Stomach (tissue), 9 donors: ENCODE data around the gene RPTOR. TPM values are rescaled to one million over a fixed set of nuclear protein-coding genes. Genes with fewer than 3 reads are reported as not detected.

ENCODE experiments used
- DNase-seq, 2 donors: peaks; one replicate each; pipeline versions ENCODE4 v3.0.0 to v3.0.0-alpha.2; 2013 to 2019
- H3K27ac ChIP-seq, 5 donors: fragments of 200-600 bp in 4 of 5; sonication (generic) in 4 of 5; one replicate each; pipeline ENCODE4 v1.5.1; 2013 to 2019; ENCODE audit warnings: mild to moderate bottlenecking in 1 of 5, moderate library complexity in 1 of 5
- H3K27me3 ChIP-seq, 3 donors: fragments of 200-600 bp; sonication (generic); one replicate each; pipeline ENCODE4 v1.5.1; 2017 to 2019; ENCODE audit warnings: mixed run types in 1 of 3
- H3K36me3 ChIP-seq, 4 donors: fragments of 200-600 bp; sonication (generic); 1 replicate in 3 of 4; 2 replicates in 1 of 4; pipeline ENCODE4 v1.5.1; 2016 to 2019
- H3K4me1 ChIP-seq, 4 donors: fragments of 200-600 bp; sonication (generic); one replicate each; pipeline ENCODE4 v1.5.1; 2016 to 2019
- H3K4me3 ChIP-seq, 4 donors: fragments of 200-600 bp; sonication (generic) in 3 of 4; one replicate each; pipeline ENCODE4 v1.5.1; 2016 to 2019; ENCODE audit warnings: mild to moderate bottlenecking in 1 of 4
- H3K9me3 ChIP-seq, 4 donors: fragments of 200-600 bp; sonication (generic); one replicate each; pipeline ENCODE4 v1.5.1; 2016 to 2019
- CTCF ChIP-seq, 7 experiments: fragments of 450-650 bp in 4 of 7; fragments of 200-600 bp in 3 of 7; sonication (generic) in 3 of 7; IDR thresholded peaks; one replicate each; pipeline ENCODE4 v1.5.1; 2016 to 2019; ENCODE audit warnings: antibody characterized with exemption in 7 of 7, control low read depth in 2 of 7, mild to moderate bottlenecking in 1 of 7
- EP300 ChIP-seq: sonication (generic); formaldehyde crosslinking; IDR thresholded peaks from one replicate; pipeline ENCODE4 v1.6.1; 2017; ENCODE audit warnings: antibody characterized with exemption
- POLR2A ChIP-seq, 4 donors: fragments of 450-650 bp; IDR thresholded peaks; one replicate each; pipeline ENCODE4 v1.6.1; 2016; ENCODE audit warnings: antibody characterized with exemption in 4 of 4, control low read depth in 2 of 4, mild to moderate bottlenecking in 1 of 4, moderate library complexity in 1 of 4
- POLR2AphosphoS5 ChIP-seq, 3 donors: sonication (generic); formaldehyde crosslinking; IDR thresholded peaks; one replicate each; pipeline ENCODE4 v1.6.1; 2016; ENCODE audit warnings: antibody characterized with exemption in 3 of 3
- WGBS, 5 donors: extraction: QIAGEN DNeasy Blood & Tissue Kit in 3 of 5; methylation state at CpG; one replicate each; pipeline versions ENCODE4 v1.1.5 to v1.1.7; 2013 to 2018; 5-methylcytosine and 5-hydroxymethylcytosine counted together
- intact Hi-C: fragments of 100-400 bp; cut with DNase I; formaldehyde crosslinking; loops from one replicate; pipeline ENCODE4 v1.15.1; 2023; ENCODE audit warnings: low total_unique reads
- polyA plus RNA-seq, 3 donors: library from polyadenylated mRNA; stranded (reverse); fragments of 200-250 nt; gene quantifications; one replicate each; pipeline ENCODE4 v1.2.3, GENCODE V29; 2013
- total RNA-seq, 5 donors: library from RNA; depleted of rRNA; stranded (reverse); fragments of >200 nt; gene quantifications; one replicate each; pipeline versions ENCODE4 v1.1.0 to v1.2.3, GENCODE V29; 2014 to 2016
- donor health status: healthy with polysubstance abuse.
- donor health status: Bipolar disorder and iron deficiency.
- donor health status: healthy.

Gene RPTOR
- total and polyA plus RNA-seq, 8 donors: 3.8 to 103 (median 19.3) TPM

- no peak for TF ChIP-seq POLR2AphosphoS5 (IDR thresholded peaks at IDR 0.05)
- TF ChIP-seq CTCF (IDR thresholded peaks at IDR 0.05): no peak
- no peak for TF ChIP-seq EP300
- TF ChIP-seq POLR2A (IDR thresholded peaks at IDR 0.05): no peak
These were observed 182.1 kb downstream of the RPTOR start for GRCh38 chr17:80726558-80727408.

GRCh38 chr17:80727409-80727755 lies 182.7 kb downstream of the RPTOR start:
- Histone ChIP-seq H3K9me3 (no peaks in the 10 kb centered on the region), H3K27ac (no peak overlapping the region), H3K36me3 (peaks cover 0 to 15% (median 12%) of the 10 kb centered on the region in 4 donors), H3K4me3 (no peak overlapping the region), H3K27me3 (no peaks in the 10 kb centered on the region), H3K4me1 (no peaks in the 10 kb centered on the region)
- TF ChIP-seq POLR2A (IDR thresholded peaks at IDR 0.05): no peak
- no peak for TF ChIP-seq POLR2AphosphoS5 (IDR thresholded peaks at IDR 0.05)
- intact Hi-C loops: no loop called here
- 89 to 97% (median 95%) methylated on average over 12 to 13 of the region's 13 CpGs for WGBS, 5 donors
- DNase-seq: no peak

More at GRCh38 chr17:80726558-80727408, 182.1 kb downstream of the RPTOR start:
- Histone ChIP-seq H3K36me3 (peaks cover 0 to 14% (median 8%) of the 10 kb centered on the region in 4 donors), H3K27ac (no peak overlapping the region), H3K9me3 (no peaks in the 10 kb centered on the region), H3K4me3 (no peak overlapping the region), H3K27me3 (no peaks in the 10 kb centered on the region), H3K4me1 (peaks cover 0 to 4% (median under 1%) of the 10 kb centered on the region in 4 donors)
- intact Hi-C loops: no loop called here
- WGBS, 5 donors: 92 to 95% (median 93%) methylated on average over 42 of the region's 42 CpGs
- DNase-seq: no peak

GRCh38 chr17:80729016-80729415 lies 184.4 kb downstream of the RPTOR start:
- no peak overlapping the region for H3K4me3 ChIP-seq
- no peaks in the 10 kb centered on the region for H3K4me1 ChIP-seq
- 65 to 86% (median 80%) methylated on average over 7 of the region's 7 CpGs for WGBS, 5 donors
- peaks cover 0 to 17% (median 12%) of the 10 kb centered on the region in 4 donors for H3K36me3 ChIP-seq
- no peak for DNase-seq
- H3K27me3 ChIP-seq: no peaks in the 10 kb centered on the region
- H3K9me3 ChIP-seq: no peaks in the 10 kb centered on the region
- intact Hi-C loops: no loop called here
- no peak overlapping the region for H3K27ac ChIP-seq
- TF ChIP-seq CTCF (IDR thresholded peaks at IDR 0.05) (no peak), POLR2AphosphoS5 (IDR thresholded peaks at IDR 0.05) (no peak), EP300 (no peak)

GRCh38 chr17:80729761-80730160 lies 185.1 kb downstream of the RPTOR start:
- Histone ChIP-seq H3K9me3 (no peaks in the 10 kb centered on the region), H3K4me1 (no peaks in the 10 kb centered on the region), H3K27ac (no peak overlapping the region), H3K4me3 (no peak overlapping the region), H3K36me3 (peaks cover 0 to 25% (median 19%) of the 10 kb centered on the region in 4 donors), H3K27me3 (no peaks in the 10 kb centered on the region)
- intact Hi-C loops: no loop called here
- no peak for TF ChIP-seq EP300
- DNase-seq: no peak
- WGBS, 5 donors: 81 to 91% (median 85%) methylated on average over 10 of the region's 10 CpGs

GRCh38 chr17:80730739-80731138 lies 186.1 kb downstream of the RPTOR start:
- Histone ChIP-seq H3K4me1 (no peaks in the 10 kb centered on the region), H3K27me3 (no peaks in the 10 kb centered on the region), H3K36me3 (peaks cover 0 to 26% (median 19%) of the 10 kb centered on the region in 4 donors), H3K9me3 (no peaks in the 10 kb centered on the region), H3K27ac (no peak overlapping the region), H3K4me3 (no peak overlapping the region)
- 92 to 97% (median 96%) methylated on average over 6 of the region's 6 CpGs for WGBS, 5 donors
- no peak for DNase-seq
- TF ChIP-seq POLR2A (IDR thresholded peaks at IDR 0.05): no peak
- TF ChIP-seq POLR2AphosphoS5 (IDR thresholded peaks at IDR 0.05): no peak
- no peak for TF ChIP-seq EP300
- no peak for TF ChIP-seq CTCF (IDR thresholded peaks at IDR 0.05)
- intact Hi-C loops: no loop called here
